Erythroblast (primary cell): Measurements from ENCODE around the gene HGS.

Source experiments
- GATA1 ChIP-seq: IDR thresholded peaks from 2 replicates; pipeline ENCODE4 v1.6.1; 2011; ENCODE audit warnings: low read depth, mild to moderate bottlenecking, control low read depth, low read length, moderate library complexity
- POLR2A ChIP-seq: IDR thresholded peaks from 2 replicates; pipeline ENCODE4 v1.6.1; 2011; ENCODE audit warnings: mild to moderate bottlenecking, low read length

- TF ChIP-seq POLR2A (no peak), GATA1 (no peak)
Observed at GRCh38 chr17:81652906-81653771, 30.7 kb upstream of the HGS start.
